Heart right ventricle (tissue), 16 donors: ENCODE data around the gene JADE2. TPM values are rescaled to one million over a fixed set of nuclear protein-coding genes. Genes with fewer than 3 reads are reported as not detected.
"Not testable (repeated sequence)": the region's sequence is repeated elsewhere in the genome, so short reads cannot be mapped to it uniquely, and the experiment has no call there.

Experiments
- ATAC-seq, 8 donors: fragments of 200-7000 bp; cut with Tn5 transposase; one replicate each; pipeline ENCODE4 v1.9.1; 2020; ENCODE audit warnings: mild to moderate bottlenecking in 8 of 8, moderate library complexity in 8 of 8, moderate number of reproducible peaks in 1 of 8
- DNase-seq, 2 donors: peaks; one replicate each; pipeline ENCODE4 v3.0.0-alpha.2; 2020
- H3K27ac ChIP-seq, 10 donors: fragments of 200-600 bp; sonication (generic) in 2 of 10; one replicate each; pipeline versions ENCODE4 v1.5.0 to v1.8.0; 2020 to 2022; ENCODE audit warnings: mild to moderate bottlenecking in 3 of 10
- H3K27me3 ChIP-seq, 7 donors: fragments of 200-600 bp; one replicate each; pipeline ENCODE4 v1.8.0; 2021 to 2022; ENCODE audit warnings: mild to moderate bottlenecking in 2 of 7
- H3K36me3 ChIP-seq, 9 donors: fragments of 200-600 bp; sonication (generic) in 1 of 9; one replicate each; pipeline versions ENCODE4 v1.5.0 to v1.8.0; 2020 to 2022; ENCODE audit warnings: mild to moderate bottlenecking in 2 of 9
- H3K4me1 ChIP-seq, 9 donors: fragments of 200-600 bp; sonication (generic) in 1 of 9; one replicate each; pipeline versions ENCODE4 v1.5.0 to v1.8.0; 2020 to 2022; ENCODE audit warnings: mild to moderate bottlenecking in 4 of 9
- H3K4me3 ChIP-seq, 10 donors: fragments of 200-600 bp; sonication (generic) in 2 of 10; one replicate each; pipeline versions ENCODE4 v1.5.0 to v1.8.0; 2020 to 2022; ENCODE audit warnings: mild to moderate bottlenecking in 7 of 10, moderate library complexity in 2 of 10
- H3K9me3 ChIP-seq, 11 donors: fragments of 200-600 bp in 10 of 11; sonication (generic) in 2 of 11; one replicate each; pipeline versions ENCODE4 v1.5.0 to v1.8.0; 2013 to 2022; ENCODE audit warnings: mild to moderate bottlenecking in 2 of 11, control low read depth in 1 of 11, moderate library complexity in 1 of 11
- WGBS, 2 donors: extraction: QIAGEN DNeasy Blood & Tissue Kit; methylation state at CpG; one replicate each; pipeline ENCODE4 v1.1.7; 2013; ENCODE audit warnings: inconsistent platforms in 1 of 2; 5-methylcytosine and 5-hydroxymethylcytosine counted together
- intact Hi-C, 10 donors: fragments of 100-400 bp; cut with DNase I; formaldehyde crosslinking; loops; one replicate each; pipeline versions ENCODE4 v1.11.1 to v1.14.2; 2022
- polyA plus RNA-seq, 2 donors: library from polyadenylated mRNA; stranded (reverse); fragments of 200-250 nt; gene quantifications; one replicate each; pipeline ENCODE4 v1.2.3, GENCODE V29; 2013
- total RNA-seq, 10 donors: library from RNA; stranded (reverse); fragmentation: NEBNext Ultra II Directional in 3 of 10; extraction: Animal tissue kit (Norgen Biotek cat#: 25700) in 3 of 10; gene quantifications; one replicate each; pipeline versions ENCODE4 v1.2.1 to v1.2.4, GENCODE V29; 2021 to 2023
- TF ChIP-seq, protein P1 (sequence below), 9 donors: fragments of 200-600 bp; sonication (generic) in 2 of 9; IDR thresholded peaks; one replicate each; pipeline versions ENCODE4 v1.5.0 to v1.8.0; 2021 to 2022; ENCODE audit warnings: antibody characterized with exemption in 9 of 9, mild to moderate bottlenecking in 5 of 9, moderate library complexity in 1 of 9
- donor health status: Arrhythmogenic right ventricular cardiomyopathy.
- donor health status: ischemic (EF 13 %, LVEDD 7.1; RV severe dilation, severe dysfunction).
- donor health status: healthy with polysubstance abuse.
- donor health status: DM: no; HTN: yes; CAD: no.
- donor health status: DM: no; HTN: no; CAD: no.
- donor health status: ischemic (EF 25% LVEDD 6.9; RV normal size, moderate dysfunction).
- donor health status: ischemic (EF 25% LVEDD 5.7; RV mildly dilated, moderate dysfunction).
- donor health status: healthy.
- donor health status: DM: yes; HTN: yes; CAD: no.
- donor health status: Ischemic cardiomyopathy.
- donor health status: ischemic (EF 35%, LVEDD 5.7; RV mildly dilated, moderate dysfunction).
- donor health status: nonischemic (EF 11% LVEDD 7.7; RV severe dilation, severe dysfunction).
- donor health status: DM: yes; HTN: yes; CAD: no.
- donor health status: PGD.
- donor health status: ischemic (EF 29% LVEDD 5.4; RV normal size, mild dysfunction).
- donor health status: nonischemic (EF 23%, LVEDD 6.1; RV moderate dilation, normal function).

Gene JADE2
- total and polyA plus RNA-seq, 12 donors, result 5.4 to 38.5 (median 23.9) TPM

DNA sequence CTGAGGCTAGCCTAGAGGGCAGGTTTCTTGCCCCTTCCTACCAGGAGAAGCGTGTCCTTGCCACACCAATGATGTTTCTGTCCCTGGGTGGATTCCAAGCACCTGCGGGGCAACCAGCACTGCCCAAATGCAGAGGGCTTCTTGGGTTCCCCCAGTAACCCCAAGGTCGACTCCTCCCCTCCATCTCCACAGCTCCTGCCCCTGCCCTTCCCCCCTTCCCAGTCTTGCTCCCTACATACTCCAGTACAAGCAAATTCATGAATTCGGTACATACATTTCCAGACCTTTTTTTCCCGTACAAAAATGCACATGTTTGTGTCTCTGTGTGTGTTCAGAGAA lies 12.8 kb upstream of the JADE2 start:
- intact Hi-C loops, result loop anchor here in 2 of 10 donors (5.0 to 10.0 kb wide), 3 partner anchors 45 to 100 kb away; partner anchors contain the start of gene CDKN2AIPNL (in 1 of the 2)
- Histone ChIP-seq H3K27ac (peak overlapping the region in 9 of 10 donors; percentile 19 to 79 (median 60)), H3K9me3 (no peaks in the 10 kb centered on the region), H3K4me1 (peaks cover 4 to 16% (median 14%) of the 10 kb centered on the region in 9 donors), H3K27me3 (no peaks in the 10 kb centered on the region), H3K36me3 (no peaks in the 10 kb centered on the region), H3K4me3 (no peak overlapping the region)
- ATAC-seq, result no peak
- TF ChIP-seq, protein P1, sequence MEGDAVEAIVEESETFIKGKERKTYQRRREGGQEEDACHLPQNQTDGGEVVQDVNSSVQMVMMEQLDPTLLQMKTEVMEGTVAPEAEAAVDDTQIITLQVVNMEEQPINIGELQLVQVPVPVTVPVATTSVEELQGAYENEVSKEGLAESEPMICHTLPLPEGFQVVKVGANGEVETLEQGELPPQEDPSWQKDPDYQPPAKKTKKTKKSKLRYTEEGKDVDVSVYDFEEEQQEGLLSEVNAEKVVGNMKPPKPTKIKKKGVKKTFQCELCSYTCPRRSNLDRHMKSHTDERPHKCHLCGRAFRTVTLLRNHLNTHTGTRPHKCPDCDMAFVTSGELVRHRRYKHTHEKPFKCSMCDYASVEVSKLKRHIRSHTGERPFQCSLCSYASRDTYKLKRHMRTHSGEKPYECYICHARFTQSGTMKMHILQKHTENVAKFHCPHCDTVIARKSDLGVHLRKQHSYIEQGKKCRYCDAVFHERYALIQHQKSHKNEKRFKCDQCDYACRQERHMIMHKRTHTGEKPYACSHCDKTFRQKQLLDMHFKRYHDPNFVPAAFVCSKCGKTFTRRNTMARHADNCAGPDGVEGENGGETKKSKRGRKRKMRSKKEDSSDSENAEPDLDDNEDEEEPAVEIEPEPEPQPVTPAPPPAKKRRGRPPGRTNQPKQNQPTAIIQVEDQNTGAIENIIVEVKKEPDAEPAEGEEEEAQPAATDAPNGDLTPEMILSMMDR (IDR thresholded peaks at IDR 0.05), result no peak
- 81 to 83% methylated on average over 5 of the region's 5 CpGs for WGBS, 2 donors
- DNase-seq, result no peak

DNA sequence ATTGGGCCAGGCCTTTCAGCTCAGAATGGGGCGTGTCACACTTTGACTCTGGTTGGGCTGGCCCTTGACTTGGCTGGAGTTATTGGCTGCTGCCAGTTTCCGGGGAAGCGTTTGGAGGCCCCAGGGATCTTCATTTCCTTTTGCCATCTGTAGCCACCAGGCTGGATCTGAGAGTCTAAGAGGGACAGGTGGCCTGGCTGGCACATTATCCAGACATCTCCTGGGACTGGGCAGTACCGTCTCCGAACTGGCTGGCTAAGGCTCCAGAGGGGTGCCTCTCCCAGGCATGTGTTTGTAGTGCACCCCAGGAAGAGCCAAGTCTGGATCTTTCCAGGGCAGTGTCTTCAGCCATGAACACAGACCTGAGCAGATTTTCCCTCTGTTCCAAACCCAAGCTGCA lies 9.7 kb upstream of the JADE2 start:
- Histone ChIP-seq H3K9me3 (no peaks in the 10 kb centered on the region), H3K4me1 (peaks cover 4 to 16% (median 14%) of the 10 kb centered on the region in 9 donors), H3K27me3 (no peaks in the 10 kb centered on the region), H3K27ac (no peak overlapping the region), H3K36me3 (no peaks in the 10 kb centered on the region), H3K4me3 (no peak overlapping the region)
- DNase-seq, result no peak
- TF ChIP-seq, protein P1 (IDR thresholded peaks at IDR 0.05), result no peak
- no peak for ATAC-seq
- 69 to 76% methylated on average over 5 of the region's 5 CpGs for WGBS, 2 donors
- intact Hi-C loops, result loop anchor here in 1 of 10 donors (10.0 kb wide), 1 partner anchor 51 kb away; no protein-coding TSS in a partner anchor

DNA sequence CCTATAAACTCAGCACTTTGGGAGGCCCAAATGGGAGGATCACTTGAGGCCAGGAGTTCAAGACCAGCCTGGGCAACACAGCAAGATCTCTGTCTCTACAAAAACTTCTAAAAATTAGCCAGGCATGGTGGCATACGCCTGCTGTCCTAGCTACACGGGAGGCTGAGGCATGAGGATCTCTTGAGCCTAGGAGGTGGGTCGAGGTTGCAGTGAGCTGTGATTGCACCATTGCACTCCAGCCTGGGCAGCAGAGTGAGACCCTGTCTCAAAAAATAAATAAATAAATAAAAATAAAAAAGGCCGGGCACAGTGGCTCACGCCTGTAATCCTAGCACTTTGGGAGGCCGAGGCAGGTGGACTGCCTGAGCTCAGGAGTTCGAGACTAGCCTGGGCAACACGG lies 8.5 kb upstream of the JADE2 start:
- H3K4me3 ChIP-seq, H3K9me3 ChIP-seq, H3K27me3 ChIP-seq, DNase-seq, H3K36me3 ChIP-seq, ATAC-seq, H3K4me1 ChIP-seq, H3K27ac ChIP-seq: not testable (repeated sequence)
- WGBS, 2 donors, result 91 to 95% methylated on average over 8 of the region's 8 CpGs
- intact Hi-C loops, result loop anchor here in 1 of 10 donors (10.0 kb wide), 1 partner anchor 52 kb away; no protein-coding TSS in a partner anchor

DNA sequence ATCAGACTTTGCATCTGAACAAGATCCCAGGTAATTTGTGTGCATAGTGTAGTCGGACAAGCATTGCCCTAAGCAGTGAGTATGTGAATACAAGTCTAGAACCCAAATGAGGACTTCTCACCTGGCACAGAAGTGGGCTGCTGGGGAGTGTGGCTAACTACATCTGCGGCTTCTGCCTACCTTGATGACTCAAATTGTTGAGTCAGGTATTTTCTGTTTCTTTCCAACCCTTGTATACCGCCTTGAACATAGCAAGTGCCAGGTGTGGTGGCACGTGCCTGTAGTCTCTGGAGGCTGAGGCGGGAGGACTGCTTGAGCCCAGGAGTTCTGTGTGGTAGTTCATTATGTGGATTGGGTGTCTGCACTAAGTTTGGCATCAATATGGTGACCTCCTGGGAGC lies 7.9 kb upstream of the JADE2 start:
- ATAC-seq (no peak), DNase-seq (no peak)
- intact Hi-C loops, result loop anchor here in 1 of 10 donors (10.0 kb wide), 1 partner anchor 53 kb away; no protein-coding TSS in a partner anchor
- TF ChIP-seq, protein P1 (IDR thresholded peaks at IDR 0.05), result no peak
- Histone ChIP-seq H3K4me3 (no peak overlapping the region), H3K9me3 (no peaks in the 10 kb centered on the region), H3K4me1 (peaks cover 0 to 2% (median under 1%) of the 10 kb centered on the region in 9 donors), H3K27ac (no peak overlapping the region), H3K27me3 (no peaks in the 10 kb centered on the region), H3K36me3 (no peaks in the 10 kb centered on the region)
- WGBS, 2 donors, result 96 to 97% methylated on average over 5 of the region's 5 CpGs

DNA sequence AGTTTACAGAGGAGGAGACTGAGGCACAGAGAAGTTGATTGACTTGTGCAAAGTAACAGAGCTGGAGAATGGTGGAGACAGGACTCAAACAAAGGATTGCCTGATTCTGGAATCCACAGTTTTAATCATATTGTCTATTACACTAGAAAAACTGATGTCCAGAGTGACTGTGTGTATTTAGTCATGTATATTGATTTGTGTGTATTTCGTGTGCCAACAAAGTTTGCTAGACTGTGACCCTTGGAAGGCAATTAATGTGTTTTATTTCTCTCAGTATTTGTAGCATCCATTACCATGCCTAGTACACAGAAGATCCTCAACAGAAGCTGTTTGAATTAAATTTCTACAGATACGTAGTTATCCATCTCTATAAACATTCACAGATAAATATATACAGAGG lies 5.5 kb upstream of the JADE2 start:
- H3K4me3 ChIP-seq, result no peak overlapping the region
- WGBS, 2 donors, result 82% methylated on average over 2 of the region's 2 CpGs
- intact Hi-C loops, result loop anchor here in 3 of 10 donors (5.0 to 10.0 kb wide), 5 partner anchors 53 to 108 kb away; partner anchors contain the start of gene CDKN2AIPNL (in 2 of the 3)
- H3K4me1 ChIP-seq, result peaks cover 0 to 12% (median 5%) of the 10 kb centered on the region in 9 donors
- no peaks in the 10 kb centered on the region for H3K27me3 ChIP-seq
- ATAC-seq, result no peak
- H3K9me3 ChIP-seq, result no peaks in the 10 kb centered on the region
- H3K27ac ChIP-seq, result no peak overlapping the region
- no peak for DNase-seq
- TF ChIP-seq, protein P1 (IDR thresholded peaks at IDR 0.05), result no peak
- H3K36me3 ChIP-seq, result no peaks in the 10 kb centered on the region
